Keratinocyte (primary cell): Measurements from ENCODE around the gene TGM1. TPM values are rescaled to one million over a fixed set of nuclear protein-coding genes. Genes with fewer than 3 reads are reported as not detected.

Source experiments
- DNase-seq: peaks from one replicate; pipeline ENCODE4 v3.0.0-alpha.2; 2011; ENCODE audit warnings: low read depth, missing footprints, low spot score
- FAIRE-seq: peaks from 2 replicates; lab custom pipeline; 2011; peaks lifted over from hg19 to GRCh38; lab: Jason Lieb, UNC
- H2AFZ ChIP-seq: 2 replicates; pipeline ENCODE4 v1.6.0; 2012; ENCODE audit warnings: low read length, control low read depth, inconsistent platforms; ENCODE audit not compliant: control insufficient read depth
- H3K27ac ChIP-seq: 2 replicates; pipeline ENCODE4 v1.5.1; 2011; ENCODE audit warnings: low read length; ENCODE audit not compliant: control insufficient read depth, insufficient read depth
- H3K27me3 ChIP-seq: 3 replicates; pipeline ENCODE4 v1.6.0; 2011; ENCODE audit warnings: low read length; ENCODE audit not compliant: control insufficient read depth, insufficient read depth; ENCODE audit errors: extremely low read depth
- H3K36me3 ChIP-seq, 2 experiments: 2 replicates in 1 of 2; 3 replicates in 1 of 2; pipeline ENCODE4 v1.5.1; 2011; ENCODE audit warnings: low read length in 2 of 2, mild to moderate bottlenecking in 1 of 2; ENCODE audit not compliant: control insufficient read depth in 2 of 2, insufficient read depth in 2 of 2; ENCODE audit errors: extremely low read depth in 1 of 2
- H3K4me1 ChIP-seq: 3 replicates; pipeline ENCODE4 v1.5.1; 2011; ENCODE audit warnings: low read length; ENCODE audit not compliant: control insufficient read depth, insufficient read depth; ENCODE audit errors: extremely low read depth
- H3K4me2 ChIP-seq: 3 replicates; pipeline ENCODE4 v1.6.0; 2011; ENCODE audit warnings: low read depth, low read length; ENCODE audit not compliant: control insufficient read depth, insufficient read depth; ENCODE audit errors: extremely low read depth
- H3K4me3 ChIP-seq, 3 experiments: fragments of 200-600 bp in 1 of 3; sonication (generic) in 1 of 3; 2 replicates in 2 of 3; 3 replicates in 1 of 3; pipeline ENCODE4 v1.5.1; 2011 to 2016; ENCODE audit warnings: low read length in 3 of 3, mild to moderate bottlenecking in 3 of 3, control low read depth in 2 of 3, inconsistent platforms in 1 of 3, low read depth in 1 of 3, mixed read lengths in 1 of 3, mixed run types in 1 of 3, moderate library complexity in 1 of 3; ENCODE audit not compliant: control insufficient read depth in 2 of 3, insufficient read depth in 2 of 3; ENCODE audit errors: extremely low read depth in 1 of 3
- H3K79me2 ChIP-seq: 2 replicates; pipeline ENCODE4 v1.6.0; 2012; ENCODE audit warnings: low read length; ENCODE audit not compliant: control insufficient read depth, insufficient read depth
- H3K9ac ChIP-seq: 3 replicates; pipeline ENCODE4 v1.6.0; 2011; ENCODE audit warnings: low read length; ENCODE audit not compliant: control insufficient read depth, insufficient read depth; ENCODE audit errors: extremely low read depth
- H3K9me1 ChIP-seq: 3 replicates; pipeline ENCODE4 v1.6.0; 2011; ENCODE audit warnings: low read length; ENCODE audit not compliant: control insufficient read depth, insufficient read depth; ENCODE audit errors: extremely low read depth
- H3K9me3 ChIP-seq: 2 replicates; pipeline ENCODE4 v1.5.1; 2012; ENCODE audit warnings: low read depth, low read length; ENCODE audit not compliant: control insufficient read depth
- H4K20me1 ChIP-seq: 3 replicates; pipeline ENCODE4 v1.6.0; 2011; ENCODE audit warnings: low read length; ENCODE audit not compliant: control insufficient read depth, insufficient read depth; ENCODE audit errors: extremely low read depth
- EZH2 ChIP-seq: IDR thresholded peaks from one replicate; pipeline ENCODE4 v1.6.1; 2012; ENCODE audit warnings: inconsistent platforms, mild to moderate bottlenecking, low read length, moderate library complexity
- dilution Hi-C: fragments of 300-500 bp; cut with MboI; formaldehyde crosslinking; loops from one replicate; pipeline ENCODE4 v1.7.0; 2020; ENCODE audit warnings: low sequenced_read_pairs; ENCODE audit not compliant: extremely low pct_ligation_motif_present
- polyA plus RNA-seq, 5 experiments: library from polyadenylated mRNA; depleted of rRNA in 3 of 5; stranded (reverse) in 3 of 5; stranded (forward) in 1 of 5; unstranded in 1 of 5; fragments of >200 nt; gene quantifications; 1 replicate in 1 of 5; 2 replicates in 3 of 5; 3 replicates in 1 of 5; pipeline versions ENCODE4 v1.2.1 to v1.2.3, GENCODE V29; 2011 to 2012; ENCODE audit warnings: missing spikeins in 2 of 5, low read depth in 1 of 5, low replicate concordance in 1 of 5
- TF ChIP-seq, protein P1 (sequence below), 3 experiments: IDR thresholded peaks in 1 of 3; conservative IDR thresholded peaks in 1 of 3; optimal IDR thresholded peaks in 1 of 3; 2 replicates in 2 of 3; 3 replicates in 1 of 3; pipeline versions ENCODE3 to v1.5.1; 2011; ENCODE audit warnings: low read length in 3 of 3, mild to moderate bottlenecking in 3 of 3, moderate library complexity in 2 of 3, control low read depth in 1 of 3, inconsistent platforms in 1 of 3; ENCODE audit not compliant: insufficient read depth in 2 of 3; ENCODE audit errors: extremely low read depth in 1 of 3

The TGM1 gene
- polyA plus RNA-seq, 1 donor (not counting 4 experiments of a cell fraction or from before 2014, with no cell fraction given), result 16.1 TPM

- no peaks in the 10 kb centered on the region for H3K9me1 ChIP-seq
- no peak for FAIRE-seq
- H4K20me1 ChIP-seq, result no peaks in the 10 kb centered on the region
- H3K4me3 ChIP-seq, result no peak overlapping the region
- H3K9ac ChIP-seq, result no peak overlapping the region
- H3K27ac ChIP-seq, result no peak overlapping the region
- no peak overlapping the region for H2AFZ ChIP-seq
- peaks cover 25% of the 10 kb centered on the region for H3K4me1 ChIP-seq
- no peak overlapping the region for H3K4me2 ChIP-seq
- peaks cover 39 to 49% of the 10 kb centered on the region in 2 experiments for H3K36me3 ChIP-seq
- dilution Hi-C loops, result no loop called here
- no peaks in the 10 kb centered on the region for H3K27me3 ChIP-seq
- no peak for TF ChIP-seq EZH2
- TF ChIP-seq, protein P1, sequence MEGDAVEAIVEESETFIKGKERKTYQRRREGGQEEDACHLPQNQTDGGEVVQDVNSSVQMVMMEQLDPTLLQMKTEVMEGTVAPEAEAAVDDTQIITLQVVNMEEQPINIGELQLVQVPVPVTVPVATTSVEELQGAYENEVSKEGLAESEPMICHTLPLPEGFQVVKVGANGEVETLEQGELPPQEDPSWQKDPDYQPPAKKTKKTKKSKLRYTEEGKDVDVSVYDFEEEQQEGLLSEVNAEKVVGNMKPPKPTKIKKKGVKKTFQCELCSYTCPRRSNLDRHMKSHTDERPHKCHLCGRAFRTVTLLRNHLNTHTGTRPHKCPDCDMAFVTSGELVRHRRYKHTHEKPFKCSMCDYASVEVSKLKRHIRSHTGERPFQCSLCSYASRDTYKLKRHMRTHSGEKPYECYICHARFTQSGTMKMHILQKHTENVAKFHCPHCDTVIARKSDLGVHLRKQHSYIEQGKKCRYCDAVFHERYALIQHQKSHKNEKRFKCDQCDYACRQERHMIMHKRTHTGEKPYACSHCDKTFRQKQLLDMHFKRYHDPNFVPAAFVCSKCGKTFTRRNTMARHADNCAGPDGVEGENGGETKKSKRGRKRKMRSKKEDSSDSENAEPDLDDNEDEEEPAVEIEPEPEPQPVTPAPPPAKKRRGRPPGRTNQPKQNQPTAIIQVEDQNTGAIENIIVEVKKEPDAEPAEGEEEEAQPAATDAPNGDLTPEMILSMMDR (optimal IDR thresholded peaks at IDR 0.05 in 1 of 3, IDR thresholded peaks at IDR 0.05 in 1 of 3, conservative IDR thresholded peaks at IDR 0.05 in 1 of 3; ENCODE audit: extremely low read depth in 1 of 3, insufficient read depth in 2 of 3, low read length in 3 of 3), result no peak
- peaks cover 12% of the 10 kb centered on the region for H3K79me2 ChIP-seq
- no peaks in the 10 kb centered on the region for H3K9me3 ChIP-seq
- DNase-seq, result no peak
Observed at GRCh38 chr14:24293525-24293924, 30.5 kb upstream of the TGM1 start.

- Histone ChIP-seq H3K9me3 (no peaks in the 10 kb centered on the region), H3K4me1 (peaks cover 13% of the 10 kb centered on the region), H3K79me2 (peaks cover 7% of the 10 kb centered on the region), H3K9me1 (no peaks in the 10 kb centered on the region), H3K4me2 (no peak overlapping the region), H3K27me3 (no peaks in the 10 kb centered on the region), H2AFZ (no peak overlapping the region), H3K27ac (no peak overlapping the region), H4K20me1 (no peaks in the 10 kb centered on the region), H3K4me3 (no peak overlapping the region), H3K9ac (no peak overlapping the region), H3K36me3 (peaks cover 39 to 47% of the 10 kb centered on the region in 2 experiments)
- FAIRE-seq, result no peak
- TF ChIP-seq, protein P1 (optimal IDR thresholded peaks at IDR 0.05 in 1 of 3, IDR thresholded peaks at IDR 0.05 in 1 of 3, conservative IDR thresholded peaks at IDR 0.05 in 1 of 3; ENCODE audit: extremely low read depth in 1 of 3, insufficient read depth in 2 of 3, low read length in 3 of 3), result no peak
- dilution Hi-C loops, result no loop called here
- no peak for DNase-seq
Observed at GRCh38 chr14:24292118-24292807, 29.3 kb upstream of the TGM1 start.
